ENCODE results near the gene RASGRF2.

RASGRF2 gene

GRCh38 chr5:81187885-81188284 is 227.7 kb downstream of the RASGRF2 start:
- no peaks in the 10 kb centered on the region for H4K20me1 ChIP-seq (ENCODE audit: control insufficient read depth, insufficient read depth, low read depth, low read length)
- H3K27ac ChIP-seq (ENCODE audit: low read depth, low read length): no peak overlapping the region
- peaks cover 2% of the 10 kb centered on the region for H3K4me1 ChIP-seq (ENCODE audit: control insufficient read depth, low read length)
- H3F3A ChIP-seq (ENCODE audit: control insufficient read depth, insufficient read depth): no peaks in the 10 kb centered on the region
- H3K4me3 ChIP-seq (ENCODE audit: low read length): no peak overlapping the region
- TF ChIP-seq CTCF (IDR thresholded peaks at IDR 0.05; ENCODE audit: low read depth, low read length, poor library complexity, severe bottlenecking): no peak
- TF ChIP-seq EZH2phosphoT487 (IDR thresholded peaks at IDR 0.05; ENCODE audit: borderline replicate concordance, low read length): no peak
- H3K9me3 ChIP-seq (ENCODE audit: control insufficient read depth, insufficient read depth, low read length): no peaks in the 10 kb centered on the region
- no peak overlapping the region for H3K4me2 ChIP-seq (ENCODE audit: low read length)
- no peaks in the 10 kb centered on the region for H3K36me3 ChIP-seq (ENCODE audit: control insufficient read depth, low read length)
- H3K27me3 ChIP-seq (ENCODE audit: control insufficient read depth, low read length): no peaks in the 10 kb centered on the region
- H3K9me2 ChIP-seq (replicated peaks; ENCODE audit: control insufficient read depth, low read length): no peaks in the 10 kb centered on the region
- H3K79me2 ChIP-seq (ENCODE audit: control insufficient read depth, low read length): no peaks in the 10 kb centered on the region

- Histone ChIP-seq H3K9me3 (ENCODE audit: control insufficient read depth, insufficient read depth, low read length) (no peaks in the 10 kb centered on the region), H3K4me2 (ENCODE audit: low read length) (no peak overlapping the region), H3F3A (ENCODE audit: control insufficient read depth, insufficient read depth) (no peaks in the 10 kb centered on the region), H3K9me2 (replicated peaks; ENCODE audit: control insufficient read depth, low read length) (no peaks in the 10 kb centered on the region), H4K20me1 (ENCODE audit: control insufficient read depth, insufficient read depth, low read depth, low read length) (no peaks in the 10 kb centered on the region), H3K4me3 (ENCODE audit: low read length) (no peak overlapping the region), H3K79me2 (ENCODE audit: control insufficient read depth, low read length) (no peaks in the 10 kb centered on the region), H3K36me3 (ENCODE audit: control insufficient read depth, low read length) (no peaks in the 10 kb centered on the region), H3K27me3 (ENCODE audit: control insufficient read depth, low read length) (no peaks in the 10 kb centered on the region), H3K4me1 (ENCODE audit: control insufficient read depth, low read length) (peaks cover 4% of the 10 kb centered on the region), H3K27ac (ENCODE audit: low read depth, low read length) (no peak overlapping the region)
- TF ChIP-seq CTCF (IDR thresholded peaks at IDR 0.05; ENCODE audit: low read depth, low read length, poor library complexity, severe bottlenecking) (no peak), EZH2phosphoT487 (IDR thresholded peaks at IDR 0.05; ENCODE audit: borderline replicate concordance, low read length) (no peak)
These were observed 228.8 kb downstream of the RASGRF2 start for GRCh38 chr5:81188962-81189361.

- Histone ChIP-seq H3K79me2 (ENCODE audit: control insufficient read depth, low read length) (no peaks in the 10 kb centered on the region), H3K27ac (ENCODE audit: low read depth, low read length) (no peak overlapping the region), H3K4me1 (ENCODE audit: control insufficient read depth, low read length) (peaks cover 4% of the 10 kb centered on the region), H4K20me1 (ENCODE audit: control insufficient read depth, insufficient read depth, low read depth, low read length) (no peaks in the 10 kb centered on the region), H3F3A (ENCODE audit: control insufficient read depth, insufficient read depth) (no peaks in the 10 kb centered on the region), H3K27me3 (ENCODE audit: control insufficient read depth, low read length) (no peaks in the 10 kb centered on the region), H3K9me3 (ENCODE audit: control insufficient read depth, insufficient read depth, low read length) (no peaks in the 10 kb centered on the region), H3K36me3 (ENCODE audit: control insufficient read depth, low read length) (no peaks in the 10 kb centered on the region), H3K9me2 (replicated peaks; ENCODE audit: control insufficient read depth, low read length) (no peaks in the 10 kb centered on the region), H3K4me2 (ENCODE audit: low read length) (no peak overlapping the region), H3K4me3 (ENCODE audit: low read length) (no peak overlapping the region)
- no peak for TF ChIP-seq CTCF (IDR thresholded peaks at IDR 0.05; ENCODE audit: low read depth, low read length, poor library complexity, severe bottlenecking)
- no peak for TF ChIP-seq EZH2phosphoT487 (IDR thresholded peaks at IDR 0.05; ENCODE audit: borderline replicate concordance, low read length)
These were observed 229.8 kb downstream of the RASGRF2 start for GRCh38 chr5:81189875-81190498.
